GM18951 (cell line): ENCODE results near the gene OR10G6.
"Not testable (repeated sequence)": the region's sequence is repeated elsewhere in the genome, so short reads cannot be mapped to it uniquely, and the experiment has no call there.

Experiments
- POLR2A ChIP-seq: IDR thresholded peaks from 4 replicates; pipeline ENCODE4 v1.6.1; 2011; ENCODE audit warnings: mild to moderate bottlenecking; ENCODE audit not compliant: insufficient read length, insufficient read depth; ENCODE audit errors: extremely low read depth
- in situ Hi-C: fragments of 300-500 bp; cut with MboI; formaldehyde crosslinking; loops from one replicate; pipeline ENCODE4 v1.12.0; 2022; ENCODE audit warnings: low sequenced_read_pairs, mixed read lengths, inconsistent platforms; ENCODE audit not compliant: unreplicated experiment

The OR10G6 gene

DNA sequence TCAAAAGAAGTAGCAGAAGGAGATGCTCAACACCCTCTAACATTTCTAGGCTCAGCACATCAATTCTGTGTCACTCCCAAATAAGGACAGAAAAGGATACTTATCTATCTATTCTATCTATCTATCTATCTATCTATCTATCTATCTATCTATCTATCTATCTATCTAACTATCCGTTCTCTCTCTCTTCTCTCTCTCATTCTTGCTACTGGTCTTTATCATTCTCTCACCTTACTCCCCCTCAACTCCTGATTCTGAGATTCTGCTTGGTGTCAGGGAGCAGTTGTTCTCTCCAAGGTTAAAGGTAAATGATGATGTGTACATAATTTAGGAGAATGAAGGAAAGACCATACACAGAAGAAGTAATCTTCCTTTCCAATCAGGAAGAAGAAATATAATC, at the start of gene OR10G6:
Gene OR10G6 (minus strand): TSS at position 43 of the 400 bp plus-strand sequence. CDS start 0 bp downstream, at position 43.
- TF ChIP-seq POLR2A = no peak
- in situ Hi-C loops = no loop called here

GRCh38 chr11:124043420-124043819, 48.5 kb upstream of the OR10G6 start:
- in situ Hi-C loops = no loop called here
- TF ChIP-seq POLR2A = no peak

DNA sequence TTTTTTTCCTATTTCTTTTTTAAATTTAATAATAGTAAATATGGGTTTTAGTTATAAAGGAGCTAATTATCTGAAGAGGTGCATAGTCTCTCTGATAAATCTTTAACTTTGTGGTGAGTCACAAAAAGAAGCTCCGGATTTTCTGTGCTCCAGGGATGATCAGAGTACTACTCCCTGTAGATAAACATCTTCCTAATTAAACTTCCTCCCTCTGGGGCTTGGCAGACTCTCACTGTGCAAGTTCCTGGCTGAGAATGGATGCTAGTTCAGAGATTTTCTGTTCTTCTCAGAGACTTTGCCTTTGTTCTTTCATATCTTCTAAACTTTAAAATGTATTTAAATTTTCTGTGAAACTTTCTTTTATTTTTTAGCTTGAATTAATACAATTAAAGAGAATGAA, 46.3 kb upstream of the OR10G6 start, which contains the start of gene OR10G7:
Gene OR10G7 (minus strand): TSS at position 72 of the 400 bp plus-strand sequence. CDS start 2,324 bp downstream, outside the sequence.
- no peak for TF ChIP-seq POLR2A
- in situ Hi-C loops = no loop called here

DNA sequence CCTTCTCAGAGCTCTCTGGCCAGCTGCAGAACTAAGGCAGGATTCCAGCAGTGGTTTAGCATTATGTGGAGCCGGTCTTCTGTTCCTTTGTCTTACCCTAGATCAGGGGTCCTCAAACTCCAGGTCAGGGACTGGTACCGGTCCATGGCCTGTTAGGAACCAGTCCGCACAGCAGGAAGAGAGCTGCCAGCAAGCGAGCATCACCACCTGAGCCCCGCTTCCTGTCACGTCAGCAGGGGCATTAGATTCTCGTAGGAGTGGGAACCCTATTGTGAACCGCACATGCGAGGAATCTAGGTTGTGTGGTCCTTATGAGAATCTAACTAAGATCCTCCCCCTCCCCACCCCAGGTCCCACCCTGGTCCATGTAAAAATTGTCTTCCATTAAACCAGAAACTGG, 44.6 kb upstream of the OR10G6 start:
- TF ChIP-seq POLR2A = no peak
- in situ Hi-C loops = no loop called here

GRCh38 chr11:124036666-124037065, 41.7 kb upstream of the OR10G6 start:
- in situ Hi-C loops = no loop called here
- no peak for TF ChIP-seq POLR2A

DNA sequence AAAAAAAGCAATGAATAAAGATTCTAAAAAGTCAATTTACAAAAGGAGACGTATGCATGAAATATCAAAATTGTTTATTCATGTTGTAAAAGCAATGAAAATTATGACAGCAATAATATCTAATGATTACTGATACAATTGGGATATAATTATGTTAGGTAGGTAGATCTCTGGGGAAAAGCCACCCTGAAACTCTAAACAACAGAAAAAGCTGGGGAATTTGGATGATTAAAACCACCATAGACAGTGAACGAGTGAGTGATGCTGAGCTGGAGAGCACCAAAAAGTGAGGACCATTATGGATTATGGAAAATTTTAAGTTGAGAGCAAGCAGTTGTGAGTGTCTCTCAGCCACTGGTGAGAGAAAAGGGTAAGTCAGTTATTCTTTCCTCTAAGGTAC, 31.5 kb upstream of the OR10G6 start, which contains the start of gene OR10G8:
Gene OR10G8 (plus strand): TSS at position 301 of the 400 bp plus-strand sequence. CDS start 2,825 bp downstream, outside the sequence.
- in situ Hi-C loops = no loop called here
- no peak for TF ChIP-seq POLR2A

GRCh38 chr11:124015837-124016236, 20.9 kb upstream of the OR10G6 start:
- in situ Hi-C loops = not testable (repeated sequence)

- in situ Hi-C loops = no loop called here
These were observed 17.7 kb upstream of the OR10G6 start, which contains the start of gene OR10G4 for GRCh38 chr11:124012697-124013096. Gene OR10G4 (plus strand): TSS chr11:124012997. CDS start chr11:124015575, 2,578 bp downstream.

DNA sequence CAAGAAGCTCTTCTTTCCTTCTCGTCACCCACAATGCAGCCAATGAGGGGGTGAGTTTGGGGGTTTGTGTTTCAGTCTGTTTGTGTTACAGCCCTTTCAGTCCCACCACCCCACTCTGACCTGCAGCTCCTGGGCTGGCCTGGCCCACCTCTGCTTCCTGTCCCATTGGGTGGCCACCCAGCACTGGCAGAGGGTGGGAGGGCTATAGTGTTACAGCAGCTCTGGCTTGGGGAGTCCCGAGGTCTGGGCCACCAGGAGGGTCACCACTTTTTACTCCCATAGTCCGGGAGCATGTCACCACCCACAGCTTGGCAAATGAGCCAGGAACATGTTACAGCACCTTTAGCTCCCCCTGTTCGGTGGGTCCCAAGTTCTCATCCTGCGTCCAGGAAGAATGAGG, 15.7 kb downstream of the OR10G6 start:
- TF ChIP-seq POLR2A = no peak
- in situ Hi-C loops = no loop called here

More at GRCh38 chr11:124012697-124013096, 17.7 kb upstream of the OR10G6 start, which contains the start of gene OR10G4:
- TF ChIP-seq POLR2A = no peak

- no peak for TF ChIP-seq POLR2A
- in situ Hi-C loops = no loop called here
These were observed 17.1 kb downstream of the OR10G6 start, which contains the start of gene OR10S1 for GRCh38 chr11:123977731-123978347. Gene OR10S1 (minus strand): TSS chr11:123977781. CDS start chr11:123977664, 117 bp downstream.

GRCh38 chr11:123976770-123977560, 18.0 kb downstream of the OR10G6 start:
- TF ChIP-seq POLR2A = no peak
- in situ Hi-C loops = no loop called here

GRCh38 chr11:123973816-123974215, 21.1 kb downstream of the OR10G6 start:
- in situ Hi-C loops = no loop called here
- no peak for TF ChIP-seq POLR2A

GRCh38 chr11:123956752-123957151, 38.2 kb downstream of the OR10G6 start:
- in situ Hi-C loops = no loop called here
- no peak for TF ChIP-seq POLR2A
